Stimulated activated effector memory CD8-positive, alpha-beta T cell treated with anti-CD3 and anti-CD28 coated beads, Interleukin-12 subunit alpha, Interleukin-12 subunit beta, amount 100 ng/mL, for 72 hours (primary cell): ENCODE data around the gene MTMR4.
"Not testable (repeated sequence)": the region's sequence is repeated elsewhere in the genome, so short reads cannot be mapped to it uniquely, and the experiment has no call there.

Experiments used
- ATAC-seq: fragments of 150-1000 bp; cut with Tn5 transposase; 2 replicates; pipeline ENCODE4 v1.10.0; 2021
- DNase-seq, 2 donors: peaks; one replicate each; pipeline ENCODE4 v3.0.0; 2021 to 2022; ENCODE audit warnings: low spot score in 2 of 2
- H3K27ac Mint-ChIP-seq: one replicate; pipeline ENCODE4 v1.8.0; 2022; ENCODE audit warnings: mild to moderate bottlenecking, mixed read lengths
- H3K36me3 Mint-ChIP-seq: one replicate; pipeline ENCODE4 v1.8.0; 2022; ENCODE audit warnings: mild to moderate bottlenecking, mixed read lengths
- H3K4me1 Mint-ChIP-seq: one replicate; pipeline ENCODE4 v1.8.0; 2022; ENCODE audit warnings: mixed read lengths
- H3K4me3 Mint-ChIP-seq: one replicate; pipeline ENCODE4 v1.8.0; 2022; ENCODE audit warnings: mild to moderate bottlenecking, mixed read lengths
- H3K9me3 Mint-ChIP-seq: one replicate; pipeline ENCODE4 v1.8.0; 2022; ENCODE audit warnings: mixed read lengths

MTMR4 gene

DNA sequence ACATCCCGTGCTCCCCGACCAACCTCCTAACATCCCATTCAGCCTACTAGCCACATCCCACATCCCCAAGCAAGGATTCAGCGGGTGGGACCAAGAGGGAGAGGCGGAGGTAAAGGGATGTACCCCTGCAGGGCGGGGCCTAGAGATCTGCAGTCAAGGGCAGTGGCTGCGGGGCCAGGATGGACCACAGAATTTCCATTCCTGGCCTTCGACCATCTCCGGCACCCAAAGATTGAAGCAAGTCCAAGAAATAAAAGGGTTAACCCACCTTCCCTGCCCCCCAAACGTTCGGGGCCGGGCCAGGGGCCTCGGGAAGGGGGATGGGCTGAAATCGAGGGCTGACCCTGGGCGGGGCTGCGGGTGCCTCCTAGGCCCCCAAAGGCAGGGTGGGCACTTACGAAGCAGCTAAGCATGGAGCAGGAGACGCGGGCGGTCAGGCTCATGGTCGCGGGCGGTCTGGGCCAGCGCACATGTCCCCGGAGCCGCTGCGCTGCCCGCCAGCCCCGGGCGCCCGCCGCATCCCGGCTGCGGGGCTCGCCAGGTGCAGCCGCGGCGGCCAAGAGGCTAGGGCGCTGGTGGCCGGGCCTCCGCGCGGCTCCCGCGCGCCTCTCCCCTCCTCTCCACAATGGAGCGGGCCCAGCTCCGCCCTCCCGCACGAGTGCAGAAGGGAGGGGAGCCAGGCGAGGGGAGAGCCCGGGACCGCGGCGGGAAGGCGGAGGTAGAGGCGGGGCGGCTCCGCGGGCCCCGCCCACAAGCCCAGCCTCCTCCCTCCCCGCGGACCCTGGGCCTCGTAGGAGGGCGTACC is at the start of gene MTMR4:
MTMR4 (minus strand) TSS at position 674 of the 805 bp plus-strand sequence; CDS start at position 443, 231 bp downstream.
- DNase-seq (peak; percentile 62 to 82), ATAC-seq (peak; percentile 25)
- Mint-ChIP-seq H3K4me3 (peak within 1 kb of the TSS; percentile 87), H3K4me1 (peaks cover 64% of the 10 kb centered on the region), H3K9me3 (no peaks in the 10 kb centered on the region), H3K36me3 (peaks cover 59% of the 10 kb centered on the region), H3K27ac (peak within 1 kb of the TSS; percentile 95)

DNA sequence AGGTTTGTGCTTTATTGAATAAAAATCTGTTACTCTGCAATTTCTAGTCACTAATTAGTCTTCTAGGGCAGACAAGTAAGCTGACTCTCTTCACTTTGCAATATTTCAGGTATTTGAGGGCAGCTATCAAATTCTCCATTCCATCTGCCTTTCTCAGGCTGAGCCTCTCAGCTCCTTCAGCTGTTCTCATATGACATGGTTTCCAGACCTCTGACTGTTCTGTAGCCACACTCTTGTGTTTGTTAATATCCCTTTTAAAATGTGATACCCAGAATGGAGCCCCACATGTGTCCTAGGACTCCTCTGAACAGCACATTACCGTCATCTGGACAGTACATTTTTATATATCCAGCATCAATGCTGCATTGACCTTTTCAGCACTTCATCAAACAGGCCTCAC is 46.1 kb upstream of the MTMR4 start:
- Mint-ChIP-seq H3K9me3 (no peaks in the 10 kb centered on the region), H3K27ac (no peak overlapping the region), H3K4me3 (no peak overlapping the region), H3K36me3 (no peaks in the 10 kb centered on the region), H3K4me1 (no peaks in the 10 kb centered on the region)
- ATAC-seq (no peak), DNase-seq (no peak)

DNA sequence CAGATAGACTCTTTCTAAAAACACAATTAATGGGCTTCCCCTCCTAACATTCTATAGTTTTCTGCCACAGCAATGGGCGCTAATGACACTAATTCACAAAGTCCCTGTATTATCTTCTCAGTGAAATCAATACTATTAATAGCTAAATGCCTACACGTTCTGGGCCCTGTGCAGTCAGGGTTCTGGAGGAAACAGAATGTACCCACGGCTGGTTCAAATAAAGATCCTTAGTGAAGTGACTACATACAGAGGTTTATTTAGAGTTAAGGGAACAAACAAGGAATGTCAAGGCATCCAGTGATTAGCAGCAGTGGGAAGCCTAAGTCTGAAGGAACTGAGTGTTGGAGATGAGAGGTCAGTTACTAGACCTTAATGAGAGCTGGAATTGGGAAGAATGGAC is 43.5 kb upstream of the MTMR4 start:
- no peak overlapping the region for H3K27ac Mint-ChIP-seq
- DNase-seq = no peak
- H3K36me3 Mint-ChIP-seq = no peaks in the 10 kb centered on the region
- no peaks in the 10 kb centered on the region for H3K9me3 Mint-ChIP-seq
- H3K4me3 Mint-ChIP-seq = no peak overlapping the region
- H3K4me1 Mint-ChIP-seq = no peaks in the 10 kb centered on the region
- ATAC-seq = no peak

DNA sequence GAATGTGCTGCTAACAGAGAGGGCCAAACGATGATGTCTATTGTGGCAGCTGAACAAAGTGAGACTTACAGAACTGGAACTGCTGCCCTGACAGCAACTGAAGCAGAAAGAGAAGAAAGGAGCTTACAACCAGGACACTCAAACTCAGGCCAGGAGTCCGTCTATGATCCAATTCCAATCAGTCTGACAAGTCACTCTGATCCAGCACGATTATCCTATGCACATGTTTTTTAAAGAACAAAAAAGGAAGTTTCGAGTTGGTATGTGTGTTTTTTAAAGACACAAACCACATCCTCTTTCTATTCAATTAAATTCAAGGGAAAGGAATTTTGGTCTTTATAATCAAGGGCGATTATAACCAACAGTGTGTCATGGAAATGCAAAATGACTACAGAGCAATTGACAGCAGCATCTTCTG is 42.4 kb upstream of the MTMR4 start:
- H3K27ac Mint-ChIP-seq = no peak overlapping the region
- H3K4me1 Mint-ChIP-seq = no peaks in the 10 kb centered on the region
- H3K4me3 Mint-ChIP-seq = no peak overlapping the region
- no peak for DNase-seq
- no peaks in the 10 kb centered on the region for H3K36me3 Mint-ChIP-seq
- H3K9me3 Mint-ChIP-seq = no peaks in the 10 kb centered on the region
- no peak for ATAC-seq

DNA sequence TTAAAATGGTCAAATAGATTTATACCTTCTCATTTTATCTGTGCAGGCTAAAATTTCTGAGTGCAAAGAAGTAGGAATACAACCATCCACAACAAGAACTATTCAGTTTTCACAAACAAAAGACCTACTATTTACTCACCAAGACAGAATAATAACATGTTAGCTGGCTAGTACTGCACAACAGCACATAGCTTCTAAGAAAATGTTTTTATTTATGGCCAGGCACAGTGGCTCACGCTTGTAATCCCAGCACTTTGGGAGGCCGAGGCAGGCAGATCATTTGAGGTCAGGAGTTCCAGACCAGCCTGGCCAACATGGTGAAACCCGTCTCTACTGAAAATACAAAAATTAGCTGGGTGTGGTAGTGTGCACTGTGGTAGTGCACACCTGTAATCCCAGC is 40.7 kb upstream of the MTMR4 start:
- not testable (repeated sequence) for H3K36me3 Mint-ChIP-seq, ATAC-seq, DNase-seq, H3K4me1 Mint-ChIP-seq, H3K9me3 Mint-ChIP-seq, H3K4me3 Mint-ChIP-seq, H3K27ac Mint-ChIP-seq

DNA sequence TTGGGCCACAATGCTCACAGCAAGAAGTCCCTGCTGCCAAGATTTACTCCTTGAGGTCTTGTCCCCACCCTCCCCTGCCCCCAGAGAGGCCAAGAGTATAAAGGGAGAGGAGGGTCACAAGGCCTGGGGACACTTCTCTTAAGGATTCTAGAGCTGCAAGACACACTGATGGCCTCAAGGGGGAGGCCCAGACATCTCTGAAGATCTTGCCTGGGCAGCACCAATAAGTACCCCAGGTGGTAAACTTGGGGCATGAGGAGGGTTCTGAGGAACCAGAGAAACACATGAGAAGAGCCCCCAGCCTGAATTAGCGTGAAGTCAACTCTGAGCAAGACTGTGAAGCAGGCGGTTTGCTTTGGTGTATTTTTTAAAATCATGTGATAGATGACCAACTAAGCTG is 26.8 kb upstream of the MTMR4 start:
- no peaks in the 10 kb centered on the region for H3K9me3 Mint-ChIP-seq
- no peak overlapping the region for H3K27ac Mint-ChIP-seq
- H3K4me1 Mint-ChIP-seq = no peaks in the 10 kb centered on the region
- ATAC-seq (peak; percentile 52), DNase-seq (no peak)
- no peak overlapping the region for H3K4me3 Mint-ChIP-seq
- no peaks in the 10 kb centered on the region for H3K36me3 Mint-ChIP-seq

DNA sequence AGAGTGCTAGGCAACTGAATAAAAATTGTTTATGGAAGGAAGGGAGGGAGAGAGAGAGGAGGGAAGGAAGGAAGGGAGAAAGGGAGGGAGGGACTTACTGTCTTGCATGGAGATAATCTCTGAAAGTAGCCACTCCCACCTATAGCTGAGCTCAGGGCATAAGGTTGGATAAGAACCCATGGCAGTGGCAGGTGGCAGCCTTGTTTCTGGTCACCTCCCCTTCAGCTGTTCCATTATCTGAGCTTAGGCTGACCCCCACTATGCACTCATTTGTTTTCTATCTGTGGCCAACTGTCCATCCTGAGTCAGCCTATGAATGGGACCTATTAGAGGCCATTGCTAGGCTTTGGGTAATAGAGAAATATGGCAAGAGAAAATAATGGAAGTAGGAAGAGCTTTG is 25.3 kb upstream of the MTMR4 start:
- ATAC-seq = no peak
- no peak overlapping the region for H3K4me3 Mint-ChIP-seq

DNA sequence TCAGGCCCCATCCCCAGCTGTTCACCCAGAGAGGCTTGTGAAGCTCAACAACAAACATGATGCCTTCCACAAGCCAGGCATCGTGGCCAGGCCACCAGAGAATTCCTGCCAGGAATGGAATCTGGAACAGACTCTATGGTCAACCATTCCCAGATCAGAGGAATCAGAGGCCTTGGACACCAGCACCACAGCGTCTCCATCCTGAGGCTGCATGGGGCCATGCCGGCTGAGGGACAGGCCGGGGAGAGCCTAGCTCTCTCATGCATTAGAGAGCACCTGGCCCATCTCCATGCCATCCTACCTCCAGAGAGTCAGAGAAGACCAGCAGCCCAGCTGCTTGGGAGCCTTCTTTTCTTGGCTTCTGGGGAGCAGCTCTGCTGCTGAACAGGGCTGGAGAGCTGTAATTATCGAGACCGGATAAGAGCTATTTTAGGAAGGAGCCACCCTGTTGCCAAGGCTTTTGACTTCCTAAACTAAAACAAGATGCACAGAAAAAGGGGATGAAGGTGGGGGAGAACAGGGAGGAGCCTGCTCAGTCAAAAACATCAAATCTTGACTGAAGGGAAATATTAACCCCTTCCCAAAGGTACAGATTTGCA is 24.5 kb upstream of the MTMR4 start:
- H3K36me3 Mint-ChIP-seq = no peaks in the 10 kb centered on the region
- H3K9me3 Mint-ChIP-seq = no peaks in the 10 kb centered on the region
- H3K4me1 Mint-ChIP-seq = no peaks in the 10 kb centered on the region
- DNase-seq (no peak), ATAC-seq (no peak)
- no peak overlapping the region for H3K4me3 Mint-ChIP-seq
- no peak overlapping the region for H3K27ac Mint-ChIP-seq

More for the DNA sequence above, 25.3 kb upstream of the MTMR4 start:
- DNase-seq = no peak
- Mint-ChIP-seq H3K4me1 (no peaks in the 10 kb centered on the region), H3K36me3 (no peaks in the 10 kb centered on the region), H3K9me3 (no peaks in the 10 kb centered on the region), H3K27ac (no peak overlapping the region)

DNA sequence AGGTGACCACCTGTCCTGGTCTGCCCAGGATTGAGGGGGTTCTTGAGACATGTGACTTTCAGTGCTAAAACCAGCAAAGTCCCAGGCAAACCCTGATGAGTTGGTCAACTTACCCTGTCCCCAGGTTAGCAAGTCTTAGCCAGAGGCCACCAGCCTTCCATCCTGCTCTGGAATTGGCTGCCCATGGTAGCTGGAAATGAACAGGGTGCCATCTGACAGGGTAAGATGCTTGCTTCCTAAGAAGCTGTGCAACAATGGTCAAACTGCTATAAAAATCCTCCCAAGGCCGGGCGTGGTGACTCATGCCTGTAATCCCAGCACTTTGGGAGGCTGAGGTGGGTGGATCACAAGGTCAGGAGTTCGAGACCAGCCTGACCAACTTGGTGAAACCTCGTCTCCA is 22.8 kb upstream of the MTMR4 start:
- Mint-ChIP-seq H3K4me3 (no peak overlapping the region), H3K9me3 (no peaks in the 10 kb centered on the region), H3K27ac (no peak overlapping the region), H3K4me1 (peaks cover 11% of the 10 kb centered on the region), H3K36me3 (no peaks in the 10 kb centered on the region)
- no peak for DNase-seq
- ATAC-seq = no peak

DNA sequence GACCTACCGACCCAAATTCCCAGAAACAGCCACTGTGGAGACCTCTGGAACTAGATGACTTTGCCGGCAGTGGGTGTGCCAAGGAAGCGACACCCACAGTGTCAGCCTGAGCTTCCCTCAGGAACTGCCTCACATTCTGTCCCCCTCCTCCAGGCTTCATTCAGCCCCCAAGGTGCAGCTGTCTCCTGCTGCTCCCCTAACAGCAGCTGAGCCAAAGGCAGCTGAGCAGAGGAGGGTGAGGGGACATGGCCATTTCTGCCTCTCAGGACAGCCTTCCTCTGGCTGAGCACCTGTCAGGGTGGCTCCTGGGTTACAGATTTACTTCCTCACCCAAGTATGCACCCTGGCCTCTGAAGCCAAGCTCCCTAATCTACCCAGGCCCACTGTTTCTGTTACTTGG is 22.1 kb upstream of the MTMR4 start:
- ATAC-seq = no peak
- Mint-ChIP-seq H3K27ac (no peak overlapping the region), H3K36me3 (no peaks in the 10 kb centered on the region), H3K4me3 (no peak overlapping the region), H3K4me1 (peaks cover 12% of the 10 kb centered on the region), H3K9me3 (no peaks in the 10 kb centered on the region)
- DNase-seq = no peak

DNA sequence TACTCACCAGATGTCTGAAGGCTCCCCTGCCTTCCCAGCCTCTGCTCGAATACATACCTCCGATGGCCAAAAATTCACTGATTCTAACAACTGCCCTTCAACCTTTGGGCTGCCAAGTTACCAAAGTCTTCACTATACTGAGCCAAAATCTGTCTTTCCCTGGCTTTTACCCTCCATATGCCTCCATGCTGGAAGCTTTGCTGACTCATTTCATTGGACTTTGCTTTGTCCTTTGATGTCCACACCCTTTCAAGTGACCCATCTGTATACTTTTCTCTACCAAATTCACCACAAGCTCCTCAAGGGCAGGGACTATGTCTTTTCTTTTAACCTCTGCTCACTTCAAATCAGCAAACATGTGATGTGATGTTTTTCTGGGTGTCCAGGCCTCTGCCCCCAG is 21.0 kb upstream of the MTMR4 start:
- H3K36me3 Mint-ChIP-seq = no peaks in the 10 kb centered on the region
- H3K4me1 Mint-ChIP-seq = peaks cover 12% of the 10 kb centered on the region
- no peaks in the 10 kb centered on the region for H3K9me3 Mint-ChIP-seq
- ATAC-seq (no peak), DNase-seq (no peak)
- no peak overlapping the region for H3K4me3 Mint-ChIP-seq
- no peak overlapping the region for H3K27ac Mint-ChIP-seq

DNA sequence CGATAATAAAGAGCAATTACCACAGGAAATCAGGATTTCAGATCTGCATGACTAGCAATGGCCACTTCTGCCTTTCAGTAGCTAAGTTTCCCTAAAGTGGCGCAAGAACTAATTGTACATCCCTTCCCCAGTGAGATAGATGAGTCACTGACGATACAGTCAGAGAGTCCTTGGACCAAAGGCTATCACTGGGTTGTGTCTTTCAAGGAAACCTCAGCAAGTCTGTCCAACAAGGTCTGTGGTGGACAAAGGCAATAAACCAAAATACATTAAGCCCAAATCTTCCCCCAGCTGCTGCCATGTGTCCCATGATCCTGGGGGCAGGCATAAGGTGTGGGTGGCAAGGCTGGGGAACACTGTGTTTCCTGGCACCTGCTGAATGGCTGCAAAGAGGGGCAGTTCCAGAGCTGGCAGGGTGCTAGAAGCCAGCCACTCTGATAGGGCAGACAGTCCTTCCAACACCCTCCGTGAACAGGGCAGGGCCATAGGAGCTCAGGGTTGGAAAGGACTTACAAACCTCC is 20.5 kb upstream of the MTMR4 start:
- H3K4me3 Mint-ChIP-seq = no peak overlapping the region
- no peak overlapping the region for H3K27ac Mint-ChIP-seq
- H3K36me3 Mint-ChIP-seq = no peaks in the 10 kb centered on the region
- DNase-seq = no peak
- peaks cover 12% of the 10 kb centered on the region for H3K4me1 Mint-ChIP-seq
- ATAC-seq = no peak
- no peaks in the 10 kb centered on the region for H3K9me3 Mint-ChIP-seq

DNA sequence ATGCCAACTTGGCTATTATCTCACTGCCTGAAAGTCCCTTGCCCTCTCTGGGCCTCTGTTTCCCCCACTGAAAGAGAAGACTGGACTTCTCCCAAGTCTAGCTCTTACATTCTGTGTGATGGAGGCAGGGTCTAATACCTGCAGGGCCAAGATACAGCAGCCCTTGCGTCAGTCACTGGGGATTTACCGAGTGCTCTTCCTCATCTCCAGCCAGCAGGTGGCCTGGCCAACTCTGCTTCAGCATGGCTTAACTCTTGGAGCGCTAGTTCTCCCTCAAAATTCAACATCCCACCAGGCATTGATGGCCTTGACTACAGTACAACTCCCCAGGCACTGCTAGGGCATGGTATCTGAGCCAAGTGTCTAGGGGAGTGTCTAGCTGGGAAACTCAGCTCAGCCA is 19.9 kb upstream of the MTMR4 start:
- H3K4me3 Mint-ChIP-seq = no peak overlapping the region

DNA sequence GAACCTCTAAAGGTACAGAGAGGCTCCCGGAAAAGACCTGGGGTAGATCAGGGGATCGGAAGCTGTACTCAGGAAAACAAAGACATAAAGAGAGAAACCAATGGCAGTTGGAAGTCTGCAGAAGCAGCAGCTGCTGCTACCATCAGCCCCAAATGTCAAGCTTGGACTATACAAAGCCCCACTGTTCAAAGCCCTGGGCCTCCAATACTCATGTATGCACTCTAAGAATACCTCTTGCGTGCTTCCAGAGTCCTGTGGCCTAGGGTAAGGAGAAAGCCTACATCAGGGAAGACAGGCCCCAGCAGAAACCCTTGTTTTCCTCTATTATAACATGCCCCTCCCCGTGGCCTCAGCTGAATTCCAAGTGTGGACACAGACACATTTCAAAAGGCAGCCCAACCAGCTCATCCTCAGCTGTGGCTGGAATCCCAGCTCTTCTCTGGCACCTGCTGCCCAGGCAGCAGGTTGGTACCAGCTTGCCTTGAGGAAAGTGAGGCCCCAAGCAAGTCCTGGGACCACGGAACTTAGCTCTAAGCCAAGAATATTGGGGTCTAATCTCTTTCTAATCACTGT is 19.3 kb upstream of the MTMR4 start:
- no peak overlapping the region for H3K27ac Mint-ChIP-seq
- no peak for ATAC-seq

More for the DNA sequence above, 19.9 kb upstream of the MTMR4 start:
- no peak for DNase-seq
- peaks cover 12% of the 10 kb centered on the region for H3K4me1 Mint-ChIP-seq
- H3K27ac Mint-ChIP-seq = no peak overlapping the region
- ATAC-seq = no peak
- H3K9me3 Mint-ChIP-seq = no peaks in the 10 kb centered on the region
- no peaks in the 10 kb centered on the region for H3K36me3 Mint-ChIP-seq

DNA sequence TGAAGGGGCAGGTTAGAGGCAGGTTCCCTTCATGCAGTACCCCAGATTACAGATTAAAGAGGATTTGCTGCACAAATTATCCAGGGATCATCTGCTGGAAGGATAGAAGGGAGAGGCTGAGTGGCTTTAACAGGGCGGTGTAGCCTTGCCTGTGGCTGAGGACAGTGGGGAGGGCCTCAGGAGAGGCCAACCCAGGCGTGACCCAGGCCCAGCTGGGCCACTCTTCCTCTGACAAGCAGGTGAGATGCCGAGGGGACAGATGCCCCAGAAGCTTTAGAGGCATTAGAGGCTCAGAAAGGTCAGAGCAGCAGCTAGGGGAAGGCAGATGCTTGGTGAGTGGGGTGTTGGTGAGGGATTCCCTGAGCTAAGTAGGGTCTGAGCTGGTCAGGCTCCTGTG is 18.1 kb upstream of the MTMR4 start:
- no peak overlapping the region for H3K27ac Mint-ChIP-seq
- no peaks in the 10 kb centered on the region for H3K36me3 Mint-ChIP-seq

More for the DNA sequence above, 19.3 kb upstream of the MTMR4 start:
- DNase-seq = no peak
- Mint-ChIP-seq H3K4me3 (no peak overlapping the region), H3K9me3 (no peaks in the 10 kb centered on the region), H3K36me3 (no peaks in the 10 kb centered on the region), H3K4me1 (peaks cover 12% of the 10 kb centered on the region)

More for the DNA sequence above, 18.1 kb upstream of the MTMR4 start:
- H3K4me3 Mint-ChIP-seq = peak overlapping the region; percentile 47
- ATAC-seq (no peak), DNase-seq (no peak)
- H3K9me3 Mint-ChIP-seq = no peaks in the 10 kb centered on the region
- H3K4me1 Mint-ChIP-seq = peaks cover 12% of the 10 kb centered on the region
